Lung (tissue), 12 donors: Measurements from ENCODE around the gene ADAMTSL2. TPM values are rescaled to one million over a fixed set of nuclear protein-coding genes. Genes with fewer than 3 reads are reported as not detected.

ENCODE experiments used
- ATAC-seq: fragments of 200-7000 bp; cut with Tn5 transposase; one replicate; pipeline ENCODE4 v1.9.1; 2020; ENCODE audit warnings: moderate number of reproducible peaks; ENCODE audit not compliant: insufficient read depth, low FRiP score
- DNase-seq, 3 donors: peaks; one replicate each; pipeline ENCODE4 v3.0.0-alpha.2; 2013 to 2017
- H3K27ac ChIP-seq, 2 donors: one replicate each; pipeline ENCODE4 v1.5.1; 2013; ENCODE audit warnings: mild to moderate bottlenecking in 2 of 2, moderate library complexity in 2 of 2, control low read depth in 1 of 2, inconsistent platforms in 1 of 2, low read depth in 1 of 2, low read length in 1 of 2
- H3K27me3 ChIP-seq, 3 donors: one replicate each; pipeline ENCODE4 v1.5.1; 2013; ENCODE audit warnings: low read length in 2 of 3; ENCODE audit not compliant: control insufficient read depth in 3 of 3, insufficient read depth in 3 of 3
- H3K36me3 ChIP-seq, 4 donors: one replicate each; pipeline ENCODE4 v1.5.1; 2013; ENCODE audit warnings: low read length in 4 of 4, mild to moderate bottlenecking in 1 of 4, moderate library complexity in 1 of 4; ENCODE audit not compliant: control insufficient read depth in 4 of 4, insufficient read depth in 4 of 4
- H3K4me1 ChIP-seq, 5 donors: one replicate each; pipeline ENCODE4 v1.5.1; 2013; ENCODE audit warnings: low read length in 5 of 5, mild to moderate bottlenecking in 2 of 5, moderate library complexity in 1 of 5; ENCODE audit not compliant: control insufficient read depth in 5 of 5, insufficient read depth in 5 of 5
- H3K4me3 ChIP-seq: one replicate; pipeline ENCODE4 v1.5.1; 2013; ENCODE audit warnings: mild to moderate bottlenecking, control low read depth, moderate library complexity
- H3K9ac ChIP-seq, 2 donors: one replicate each; pipeline ENCODE4 v1.5.1; 2013; ENCODE audit warnings: low read length in 2 of 2, control low read depth in 1 of 2; ENCODE audit not compliant: insufficient read depth in 1 of 2
- H3K9me3 ChIP-seq, 4 donors: one replicate each; pipeline ENCODE4 v1.5.1; 2013; ENCODE audit warnings: low read length in 3 of 4, mild to moderate bottlenecking in 1 of 4, moderate library complexity in 1 of 4; ENCODE audit not compliant: control insufficient read depth in 4 of 4, insufficient read depth in 3 of 4
- WGBS, 2 donors: extraction: QIAGEN DNeasy Blood & Tissue Kit; methylation state at CpG; one replicate each; pipeline ENCODE4 v1.1.7; 2013; 5-methylcytosine and 5-hydroxymethylcytosine counted together
- polyA plus RNA-seq, 2 donors: library from polyadenylated mRNA; stranded (reverse); fragments of 200-250 nt; gene quantifications; one replicate each; pipeline ENCODE4 v1.2.1, GENCODE V29; 2013
- total RNA-seq, 2 donors: library from RNA; depleted of rRNA in 1 of 2; stranded (reverse); fragments of >200 nt in 1 of 2; gene quantifications; one replicate each; pipeline ENCODE4 v1.2.1, GENCODE V29; 2014 to 2021
- TF ChIP-seq, protein P1 (sequence below): IDR thresholded peaks from 2 replicates; pipeline ENCODE4 v1.5.1; 2012; ENCODE audit warnings: mild to moderate bottlenecking; ENCODE audit errors: control extremely low read depth, extremely low read depth
- donor health status: control.
- donor health status: control.
- donor health status: Bipolar disorder and iron deficiency.
- donor health status: healthy.
- donor health status: DM: yes; HTN: yes; CAD: no.

ADAMTSL2 gene
- total and polyA plus RNA-seq, 4 donors = 6.4 to 20.6 (median 10.1) TPM

DNA sequence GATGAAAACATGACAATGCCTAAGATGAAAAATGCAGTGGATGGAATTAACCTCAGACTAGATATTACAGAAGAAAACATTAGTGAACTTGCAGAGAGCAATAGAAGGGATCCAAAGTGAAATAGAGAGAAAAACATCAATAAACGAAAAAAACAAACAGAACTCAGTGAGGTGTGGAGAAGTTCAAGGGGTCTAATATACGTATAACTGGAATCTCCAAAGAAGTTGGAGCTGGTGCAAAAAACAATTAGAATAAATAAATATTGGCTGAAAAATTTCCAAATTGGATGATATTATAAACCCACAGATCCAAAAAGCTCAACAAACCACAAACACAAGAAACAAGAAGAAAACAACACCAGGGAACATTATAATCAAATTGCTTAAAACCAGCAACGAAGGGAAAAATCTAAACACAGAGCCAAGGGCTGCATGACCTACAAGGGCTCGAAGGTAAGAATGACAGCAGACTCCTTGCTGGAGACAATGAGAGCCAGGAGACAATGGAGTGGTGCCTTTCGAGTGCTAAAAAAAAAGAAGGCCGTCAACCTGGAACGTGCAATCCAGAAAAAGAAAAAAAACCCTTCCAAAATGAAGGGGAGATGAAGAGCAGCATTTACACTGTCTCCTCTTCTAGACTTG is 62.9 kb downstream of the ADAMTSL2 start:
- ATAC-seq (no peak), DNase-seq (no peak)
- Histone ChIP-seq H3K4me1 (peaks cover 0 to 21% (median 0%) of the 10 kb centered on the region in 5 donors), H3K27ac (no peak overlapping the region), H3K27me3 (peaks cover 0 to 6% (median 0%) of the 10 kb centered on the region in 3 donors), H3K9me3 (peaks cover 0 to 16% (median 5%) of the 10 kb centered on the region in 4 donors), H3K9ac (no peak overlapping the region), H3K36me3 (no peaks in the 10 kb centered on the region), H3K4me3 (no peak overlapping the region)
- 78 to 86% methylated on average over 7 of the region's 7 CpGs for WGBS, 2 donors
- TF ChIP-seq, protein P1, sequence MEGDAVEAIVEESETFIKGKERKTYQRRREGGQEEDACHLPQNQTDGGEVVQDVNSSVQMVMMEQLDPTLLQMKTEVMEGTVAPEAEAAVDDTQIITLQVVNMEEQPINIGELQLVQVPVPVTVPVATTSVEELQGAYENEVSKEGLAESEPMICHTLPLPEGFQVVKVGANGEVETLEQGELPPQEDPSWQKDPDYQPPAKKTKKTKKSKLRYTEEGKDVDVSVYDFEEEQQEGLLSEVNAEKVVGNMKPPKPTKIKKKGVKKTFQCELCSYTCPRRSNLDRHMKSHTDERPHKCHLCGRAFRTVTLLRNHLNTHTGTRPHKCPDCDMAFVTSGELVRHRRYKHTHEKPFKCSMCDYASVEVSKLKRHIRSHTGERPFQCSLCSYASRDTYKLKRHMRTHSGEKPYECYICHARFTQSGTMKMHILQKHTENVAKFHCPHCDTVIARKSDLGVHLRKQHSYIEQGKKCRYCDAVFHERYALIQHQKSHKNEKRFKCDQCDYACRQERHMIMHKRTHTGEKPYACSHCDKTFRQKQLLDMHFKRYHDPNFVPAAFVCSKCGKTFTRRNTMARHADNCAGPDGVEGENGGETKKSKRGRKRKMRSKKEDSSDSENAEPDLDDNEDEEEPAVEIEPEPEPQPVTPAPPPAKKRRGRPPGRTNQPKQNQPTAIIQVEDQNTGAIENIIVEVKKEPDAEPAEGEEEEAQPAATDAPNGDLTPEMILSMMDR = no peak

DNA sequence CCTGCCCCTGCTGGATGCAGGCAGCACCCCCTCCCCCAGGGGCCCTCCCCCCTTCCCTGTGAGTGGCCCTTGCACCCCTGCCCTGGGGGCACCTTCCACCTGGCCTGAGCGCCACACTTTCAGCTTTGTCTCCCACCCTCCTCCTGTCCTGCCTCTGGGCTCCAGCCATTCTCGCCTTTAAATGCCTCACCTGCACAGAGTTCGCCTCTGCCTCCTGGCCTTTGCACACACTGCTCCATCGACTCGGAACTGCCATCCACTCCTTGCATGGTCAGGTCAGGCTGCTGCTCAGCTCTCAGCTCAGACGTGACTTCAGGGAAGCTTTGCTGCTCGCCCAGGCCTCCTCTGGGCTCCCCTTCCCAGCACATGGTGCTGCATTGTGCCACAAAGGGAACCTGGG is 64.5 kb downstream of the ADAMTSL2 start:
- H3K27ac ChIP-seq = no peak overlapping the region
- peaks cover 0 to 27% (median 0%) of the 10 kb centered on the region in 5 donors for H3K4me1 ChIP-seq
- H3K4me3 ChIP-seq = no peak overlapping the region
- ATAC-seq (no peak), DNase-seq (no peak)
- H3K27me3 ChIP-seq = peaks cover 0 to 7% (median 0%) of the 10 kb centered on the region in 3 donors
- TF ChIP-seq, protein P1 = no peak
- no peaks in the 10 kb centered on the region for H3K36me3 ChIP-seq
- H3K9ac ChIP-seq = no peak overlapping the region
- 80 to 90% methylated on average over 7 of the region's 7 CpGs for WGBS, 2 donors
- H3K9me3 ChIP-seq = peaks cover 0 to 16% (median 5%) of the 10 kb centered on the region in 4 donors

DNA sequence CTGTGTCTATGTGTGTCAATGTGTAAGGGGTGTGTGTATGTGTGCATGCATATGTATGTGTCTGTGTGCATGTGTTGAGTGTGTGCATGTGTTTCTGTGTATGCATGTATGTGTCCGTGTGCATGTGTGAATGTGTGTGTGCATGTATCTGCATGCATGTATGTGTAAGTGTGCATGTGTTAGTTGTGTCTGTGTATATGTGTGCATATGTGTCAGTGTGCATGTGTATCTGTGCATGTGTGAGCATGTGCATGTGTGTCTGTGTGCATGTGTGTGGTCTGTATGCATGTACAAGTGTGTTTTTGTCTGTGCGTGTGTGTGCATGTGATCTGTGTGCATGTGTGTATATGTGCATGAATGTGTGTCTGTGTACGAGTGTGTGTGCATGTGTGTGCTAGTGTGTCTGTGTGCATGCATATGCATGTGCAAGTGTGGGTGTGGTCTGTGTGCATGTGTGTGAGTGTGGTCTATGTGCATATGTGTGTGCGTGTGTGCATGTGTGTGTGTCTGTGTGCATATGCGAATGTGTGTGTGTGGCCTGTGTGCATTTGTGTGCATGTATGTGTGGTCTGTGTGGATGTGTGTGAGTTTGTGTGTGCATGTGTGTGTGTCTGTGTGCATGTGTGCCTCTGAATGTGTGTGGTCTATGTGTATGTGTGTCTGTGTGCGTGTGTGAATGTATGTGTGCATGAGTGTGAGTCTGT is 65.1 kb downstream of the ADAMTSL2 start:
- no peak for DNase-seq
- Histone ChIP-seq H3K36me3 (no peaks in the 10 kb centered on the region), H3K9ac (no peak overlapping the region), H3K27ac (no peak overlapping the region), H3K9me3 (peaks cover 0 to 16% (median 5%) of the 10 kb centered on the region in 4 donors), H3K4me1 (peaks cover 0 to 27% (median 0%) of the 10 kb centered on the region in 5 donors), H3K4me3 (no peak overlapping the region), H3K27me3 (peaks cover 0 to 7% (median 0%) of the 10 kb centered on the region in 3 donors)
- TF ChIP-seq, protein P1 = no peak
- ATAC-seq = no peak
- 96 to 98% methylated on average over 6 of the region's 6 CpGs for WGBS, 2 donors
